HCT116 (cell line): ENCODE data around the gene HSPA4. TPM values are rescaled to one million over a fixed set of nuclear protein-coding genes. Genes with fewer than 3 reads are reported as not detected.
"Not testable (repeated sequence)": the region's sequence is repeated elsewhere in the genome, so short reads cannot be mapped to it uniquely, and the experiment has no call there.

Experiments
- ATAC-seq: fragments of 200-7000 bp; cut with Tn5 transposase; 2 replicates; pipeline ENCODE4 v1.9.1; 2020; ENCODE audit warnings: mild to moderate bottlenecking, moderate library complexity
- BruUV-seq: library from RNA; stranded (reverse); fragments of 400-500 nt; replicated peaks from 2 replicates; lab custom pipeline; 2021; lab: Mats Ljungman, UMichigan
- CTCF ChIA-PET: fragments of 300-600 bp; sonication (Branson Sonifier 250); formaldehyde crosslinking; loops from one replicate; lab custom pipeline; 2021; ENCODE audit warnings: antibody characterized with exemption; lab: Charles Lee
- POLR2A ChIA-PET: fragments of 300-600, 350-600 bp; sonication (Branson Sonifier 250); formaldehyde crosslinking; loops from one replicate; lab custom pipeline; 2021; ENCODE audit warnings: antibody characterized with exemption; lab: Charles Lee
- RAD21 ChIA-PET, 2 experiments: fragments of 300-600 bp; sonication (Branson Sonifier 250); formaldehyde crosslinking; loops; one replicate each; lab custom pipeline; 2023; ENCODE audit warnings: low total read pairs in 2 of 2; ENCODE audit not compliant: uncharacterized antibody in 2 of 2, unreplicated experiment in 2 of 2, low non-redundant PET in 1 of 2; lab: Charles Lee
- DNase-seq: peaks from one replicate; pipeline ENCODE4 v3.0.0-alpha.2; 2010; ENCODE audit warnings: low read depth, low spot score
- H2AFZ ChIP-seq: fragments of 200-600 bp; shearing (Covaris generic), sonication (generic); 2 replicates; pipeline ENCODE4 v1.6.1; 2017; ENCODE audit warnings: low read depth, mixed run types, mixed read lengths, antibody characterized with exemption, low read length; ENCODE audit not compliant: poor library complexity, severe bottlenecking
- H3K27ac ChIP-seq: 2 replicates; pipeline ENCODE4 v1.5.1; 2012; ENCODE audit warnings: low read depth, low read length
- H3K27me3 ChIP-seq: fragments of 200-600 bp; sonication (generic); 2 replicates; pipeline ENCODE4 v1.6.1; 2016; ENCODE audit warnings: mixed run types, low read length, mixed read lengths; ENCODE audit not compliant: insufficient read depth
- H3K36me3 ChIP-seq, 2 experiments: fragments of 200-500 bp in 1 of 2; fragments of 200-600 bp in 1 of 2; sonication (Bioruptor generic) in 1 of 2; sonication (generic) in 1 of 2; 2 replicates each; pipeline versions ENCODE4 v1.5.1 to v1.6.1; 2014 to 2016; ENCODE audit warnings: low read length in 2 of 2, inconsistent platforms in 1 of 2, mixed read lengths in 1 of 2, mixed run types in 1 of 2; ENCODE audit not compliant: insufficient read depth in 2 of 2, control insufficient read depth in 1 of 2
- H3K4me1 ChIP-seq, 2 experiments: fragments of 200-600 bp in 1 of 2; sonication (generic) in 1 of 2; 2 replicates each; pipeline versions ENCODE4 v1.5.1 to v1.6.1; 2012 to 2017; ENCODE audit warnings: low read length in 2 of 2, inconsistent platforms in 1 of 2, mild to moderate bottlenecking in 1 of 2, mixed read lengths in 1 of 2, mixed run types in 1 of 2, moderate library complexity in 1 of 2; ENCODE audit not compliant: insufficient read depth in 2 of 2, control insufficient read depth in 1 of 2
- H3K4me2 ChIP-seq: fragments of 200-600 bp; sonication (generic); 2 replicates; pipeline ENCODE4 v1.6.1; 2017; ENCODE audit warnings: mixed run types, low read length, mixed read lengths
- H3K4me3 ChIP-seq, 2 experiments: fragments of 200-600 bp in 1 of 2; sonication (generic) in 1 of 2; replicated peaks in 1 of 2; 2 replicates each; pipeline ENCODE4 v1.5.1; 2011 to 2016; ENCODE audit warnings: low read length in 2 of 2, control low read depth in 1 of 2, low read depth in 1 of 2, mild to moderate bottlenecking in 1 of 2, mixed read lengths in 1 of 2, mixed run types in 1 of 2
- H3K79me2 ChIP-seq: fragments of 200-600 bp; sonication (generic); 2 replicates; pipeline ENCODE4 v1.6.1; 2017; ENCODE audit warnings: mild to moderate bottlenecking, mixed run types, low read length, moderate library complexity, mixed read lengths; ENCODE audit not compliant: insufficient read depth
- H3K9ac ChIP-seq: fragments of 200-600 bp; sonication (generic); 2 replicates; pipeline ENCODE4 v1.6.1; 2016; ENCODE audit warnings: low read length, mixed read lengths
- H3K9me2 ChIP-seq: fragments of 200-600 bp; sonication (generic), shearing (Covaris generic); 2 replicates; pipeline ENCODE4 v1.6.1; 2017; ENCODE audit warnings: mixed run types, mild to moderate bottlenecking, moderate library complexity; ENCODE audit not compliant: insufficient read depth
- H3K9me3 ChIP-seq, 2 experiments: fragments of 200-500 bp in 1 of 2; fragments of 200-600 bp in 1 of 2; sonication (Bioruptor generic) in 1 of 2; sonication (generic) in 1 of 2; 2 replicates each; pipeline ENCODE4 v1.6.1; 2014 to 2017; ENCODE audit warnings: low read length in 2 of 2, mixed read lengths in 2 of 2, inconsistent platforms in 1 of 2, low read depth in 1 of 2, mild to moderate bottlenecking in 1 of 2, mixed run types in 1 of 2, moderate library complexity in 1 of 2; ENCODE audit not compliant: control insufficient read depth in 1 of 2, insufficient read depth in 1 of 2
- H4K20me1 ChIP-seq: fragments of 200-600 bp; sonication (generic), shearing (Covaris generic); 2 replicates; pipeline ENCODE4 v1.6.1; 2017; ENCODE audit warnings: mixed run types, mild to moderate bottlenecking, moderate library complexity; ENCODE audit not compliant: insufficient read depth
- ATF3 ChIP-seq: IDR thresholded peaks from 2 replicates; pipeline ENCODE4 v1.6.1; 2012
- CEBPB ChIP-seq: IDR thresholded peaks from 2 replicates; pipeline ENCODE4 v1.6.1; 2012; ENCODE audit warnings: low read depth
- CTCF ChIP-seq, 3 experiments: fragments of 200-600 bp in 1 of 3; sonication (generic) in 1 of 3; IDR thresholded peaks in 2 of 3; conservative IDR thresholded peaks in 1 of 3; 2 replicates each; pipeline ENCODE4 v1.5.1; 2012 to 2017; ENCODE audit warnings: low read depth in 2 of 3, low read length in 2 of 3, antibody characterized with exemption in 1 of 3, borderline replicate concordance in 1 of 3, control low read depth in 1 of 3, mild to moderate bottlenecking in 1 of 3, mixed read lengths in 1 of 3, mixed run types in 1 of 3, moderate library complexity in 1 of 3; ENCODE audit not compliant: insufficient read depth in 1 of 3
- EGR1 ChIP-seq: IDR thresholded peaks from 2 replicates; pipeline ENCODE4 v1.6.1; 2012; ENCODE audit warnings: low read depth
- ELF1 ChIP-seq: IDR thresholded peaks from 2 replicates; pipeline ENCODE4 v1.6.1; 2012; ENCODE audit warnings: low read depth, borderline replicate concordance
- EZH2 ChIP-seq: fragments of 200-600 bp; sonication (generic); IDR thresholded peaks from 2 replicates; pipeline ENCODE4 v1.6.1; 2017; ENCODE audit warnings: antibody characterized with exemption, mixed run types
- EZH2phosphoT487 ChIP-seq: fragments of 200-600 bp; IDR thresholded peaks from 2 replicates; pipeline ENCODE4 v1.6.1; 2018; ENCODE audit warnings: antibody characterized with exemption, borderline replicate concordance
- FOSL1 ChIP-seq: IDR thresholded peaks from 2 replicates; pipeline ENCODE4 v1.6.1; 2012; ENCODE audit warnings: low read depth
- JUND ChIP-seq: IDR thresholded peaks from 2 replicates; pipeline ENCODE4 v1.6.1; 2012
- MAX ChIP-seq: IDR thresholded peaks from 2 replicates; pipeline ENCODE4 v1.6.1; 2012
- POLR2AphosphoS5 ChIP-seq: IDR thresholded peaks from 2 replicates; pipeline ENCODE4 v1.6.1; 2011; ENCODE audit warnings: mild to moderate bottlenecking, low read depth, low read length, moderate library complexity
- SIN3A ChIP-seq: IDR thresholded peaks from 2 replicates; pipeline ENCODE4 v1.6.1; 2012; ENCODE audit warnings: low read depth
- SP1 ChIP-seq: IDR thresholded peaks from 2 replicates; pipeline ENCODE4 v1.6.1; 2012; ENCODE audit warnings: low read depth
- SRF ChIP-seq: IDR thresholded peaks from 2 replicates; pipeline ENCODE4 v1.6.1; 2012; ENCODE audit warnings: low read depth
- TCF7L2 ChIP-seq: IDR thresholded peaks from 2 replicates; pipeline ENCODE4 v1.7.0; 2011; ENCODE audit warnings: borderline replicate concordance, inconsistent platforms; ENCODE audit not compliant: insufficient read depth, insufficient read length; ENCODE audit errors: extremely low read depth
- YY1 ChIP-seq: IDR thresholded peaks from 2 replicates; pipeline ENCODE4 v1.6.1; 2011; ENCODE audit warnings: low read length, low read depth, moderate library complexity, mild to moderate bottlenecking; ENCODE audit not compliant: insufficient replicate concordance; ENCODE audit errors: extremely low read depth
- ZNF274 ChIP-seq: fragments of 200-500 bp; sonication (Bioruptor generic); IDR thresholded peaks from 2 replicates; pipeline ENCODE4 v1.6.1; 2014; ENCODE audit warnings: mild to moderate bottlenecking, low read depth, low read length, inconsistent platforms
- intact Hi-C: fragments of 100-400 bp; cut with micrococcal nuclease; formaldehyde crosslinking; loops from 2 replicates; pipeline ENCODE4 v1.10.0; 2022
- total RNA-seq: library from RNA; stranded (reverse); gene quantifications from one replicate; pipeline ENCODE4 v1.2.1, GENCODE V29; 2021; ENCODE audit not compliant: unreplicated experiment

HSPA4 gene
- total RNA-seq, 1 experiment from 2014 or later = 212 TPM

GRCh38 chr5:133035224-133035623 is 16.6 kb upstream of the HSPA4 start:
- H3K4me2 ChIP-seq = no peak overlapping the region
- no peak overlapping the region for H3K27ac ChIP-seq
- no peaks in the 10 kb centered on the region for H4K20me1 ChIP-seq
- no peaks in the 10 kb centered on the region for H3K9me2 ChIP-seq
- no peak overlapping the region for H2AFZ ChIP-seq
- intact Hi-C loops = no loop called here
- H3K79me2 ChIP-seq = no peaks in the 10 kb centered on the region
- no peak overlapping the region for H3K9ac ChIP-seq
- no TSS peak for BruUV-seq
- no peaks in the 10 kb centered on the region for H3K36me3 ChIP-seq
- ChIA-PET CTCF (no interaction called here), POLR2A (no interaction called here), RAD21 (no interaction called here)
- no peak for DNase-seq
- no peak for ATAC-seq
- no peak for TF ChIP-seq EGR1
- TF ChIP-seq TCF7L2 = no peak
- TF ChIP-seq MAX = no peak
- TF ChIP-seq ZNF274 = no peak
- TF ChIP-seq ELF1 = no peak
- no peak for TF ChIP-seq JUND
- TF ChIP-seq YY1 = no peak
- TF ChIP-seq FOSL1 = no peak
- TF ChIP-seq EZH2phosphoT487 = no peak
- no peak for TF ChIP-seq EZH2
- no peak for TF ChIP-seq CEBPB
- no peak for TF ChIP-seq CTCF (IDR thresholded peaks at IDR 0.05 in 2 of 3, conservative IDR thresholded peaks at IDR 0.05 in 1 of 3; ENCODE audit: borderline replicate concordance in 1 of 3, insufficient read depth in 1 of 3, low read depth in 2 of 3, low read length in 2 of 3)
- TF ChIP-seq SIN3A = no peak
- TF ChIP-seq SP1 = no peak
- TF ChIP-seq POLR2AphosphoS5 = no peak
- TF ChIP-seq ATF3 = no peak
- no peak for TF ChIP-seq SRF
- no peaks in the 10 kb centered on the region for H3K9me3 ChIP-seq
- H3K4me3 ChIP-seq = no peak overlapping the region
- no peaks in the 10 kb centered on the region for H3K4me1 ChIP-seq
- H3K27me3 ChIP-seq = no peaks in the 10 kb centered on the region

GRCh38 chr5:133036677-133037076 is 15.1 kb upstream of the HSPA4 start:
- intact Hi-C loops, H3K9me2 ChIP-seq, H3K4me2 ChIP-seq, H3K9me3 ChIP-seq, CTCF ChIA-PET, H3K27me3 ChIP-seq, H4K20me1 ChIP-seq, H3K27ac ChIP-seq, BruUV-seq, H2AFZ ChIP-seq, H3K4me3 ChIP-seq, H3K36me3 ChIP-seq, ATAC-seq, H3K9ac ChIP-seq, H3K79me2 ChIP-seq, DNase-seq, H3K4me1 ChIP-seq: not testable (repeated sequence)
- POLR2A ChIA-PET = interaction anchor here (1.5 kb wide), 1 partner anchor 15 kb away, joined by 4 read pairs; the partner anchor contains the start of gene HSPA4
- RAD21 ChIA-PET = interaction anchor here in 1 of 2 experiments (0.7 kb wide), 1 partner anchor 215 kb away, joined by 4 read pairs; no protein-coding TSS in a partner anchor
